Neuronal stem cell (in vitro differentiated cells): Measurements from ENCODE around the gene PLEK.

Experiments used
- DNase-seq: peaks from one replicate; pipeline ENCODE4 v3.0.0-alpha.2; 2013; ENCODE audit warnings: low spot score
- H2AFZ ChIP-seq: one replicate; pipeline ENCODE4 v1.6.1; 2013; ENCODE audit warnings: mild to moderate bottlenecking, low read length, inconsistent platforms
- H2AK5ac ChIP-seq: 2 replicates; pipeline ENCODE4 v1.6.1; 2013; ENCODE audit warnings: low read depth, mild to moderate bottlenecking, inconsistent platforms, low read length, moderate library complexity, mixed read lengths
- H2BK120ac ChIP-seq: 2 replicates; pipeline ENCODE4 v1.6.1; 2013; ENCODE audit warnings: low read depth, mild to moderate bottlenecking, inconsistent platforms, low read length, moderate library complexity, mixed read lengths
- H2BK12ac ChIP-seq: one replicate; pipeline ENCODE4 v1.6.1; 2013; ENCODE audit warnings: low read length, inconsistent platforms
- H2BK15ac ChIP-seq: 2 replicates; pipeline ENCODE4 v1.6.1; 2013; ENCODE audit warnings: mild to moderate bottlenecking, low read length, inconsistent platforms, mixed read lengths
- H2BK5ac ChIP-seq: one replicate; pipeline ENCODE4 v1.6.1; 2013; ENCODE audit warnings: inconsistent platforms, mild to moderate bottlenecking, low read length, moderate library complexity
- H3K14ac ChIP-seq: one replicate; pipeline ENCODE4 v1.6.1; 2013; ENCODE audit warnings: low read length, inconsistent platforms
- H3K18ac ChIP-seq: 2 replicates; pipeline ENCODE4 v1.6.1; 2013; ENCODE audit warnings: low read length, inconsistent platforms
- H3K23ac ChIP-seq: 2 replicates; pipeline ENCODE4 v1.6.1; 2013; ENCODE audit warnings: low read depth, mild to moderate bottlenecking, mixed read lengths, low read length, inconsistent platforms; ENCODE audit not compliant: poor library complexity
- H3K27ac ChIP-seq: replicated peaks from 3 replicates; pipeline ENCODE4 v1.5.1; 2013; ENCODE audit warnings: low read length, inconsistent platforms
- H3K27me3 ChIP-seq, 3 experiments: 2 replicates each; pipeline ENCODE4 v1.6.1; 2013; ENCODE audit warnings: low read length in 3 of 3, mild to moderate bottlenecking in 2 of 3, inconsistent platforms in 1 of 3, low read depth in 1 of 3, mixed read lengths in 1 of 3, moderate library complexity in 1 of 3; ENCODE audit not compliant: control insufficient read depth in 3 of 3, insufficient read depth in 3 of 3
- H3K36me3 ChIP-seq, 2 donors: replicated peaks in 1 of 2; 2 replicates each; pipeline ENCODE4 v1.6.1; 2013; ENCODE audit warnings: low read length in 2 of 2; ENCODE audit not compliant: control insufficient read depth in 2 of 2, insufficient read depth in 2 of 2
- H3K4ac ChIP-seq: 2 replicates; pipeline ENCODE4 v1.6.1; 2013; ENCODE audit warnings: inconsistent platforms, mild to moderate bottlenecking, low read length, moderate library complexity
- H3K4me1 ChIP-seq, 2 donors: 1 replicate in 1 of 2; 2 replicates in 1 of 2; pipeline ENCODE4 v1.6.1; 2013; ENCODE audit warnings: low read length in 2 of 2, low read depth in 1 of 2; ENCODE audit not compliant: control insufficient read depth in 2 of 2, insufficient read depth in 1 of 2
- H3K4me2 ChIP-seq: one replicate; pipeline ENCODE4 v1.6.1; 2013; ENCODE audit warnings: mild to moderate bottlenecking, low read length, inconsistent platforms; ENCODE audit not compliant: insufficient read depth, poor library complexity, severe bottlenecking
- H3K4me3 ChIP-seq, 2 donors: 2 replicates each; pipeline ENCODE4 v1.5.1; 2013; ENCODE audit warnings: low read length in 2 of 2, mild to moderate bottlenecking in 2 of 2, inconsistent platforms in 1 of 2, moderate library complexity in 1 of 2
- H3K79me1 ChIP-seq: one replicate; pipeline ENCODE4 v1.6.1; 2013; ENCODE audit warnings: low read depth, mild to moderate bottlenecking, inconsistent platforms, low read length, moderate library complexity
- H3K9ac ChIP-seq: one replicate; pipeline ENCODE4 v1.6.1; 2013; ENCODE audit warnings: mild to moderate bottlenecking, low read depth, low read length, inconsistent platforms; ENCODE audit not compliant: poor library complexity
- H3K9me3 ChIP-seq, 2 donors: replicated peaks in 1 of 2; 2 replicates each; pipeline versions ENCODE3 to v1.6.1; 2013; ENCODE audit warnings: low read length in 2 of 2, mild to moderate bottlenecking in 2 of 2, inconsistent platforms in 1 of 2, low read depth in 1 of 2, mixed read lengths in 1 of 2, moderate library complexity in 1 of 2; ENCODE audit not compliant: control insufficient read depth in 2 of 2, insufficient read depth in 1 of 2
- H4K8ac ChIP-seq: one replicate; pipeline ENCODE4 v1.6.1; 2013; ENCODE audit warnings: low read depth, mild to moderate bottlenecking, inconsistent platforms, low read length, moderate library complexity
- H4K91ac ChIP-seq: one replicate; pipeline ENCODE4 v1.6.1; 2013; ENCODE audit warnings: low read length, low read depth, mild to moderate bottlenecking, inconsistent platforms; ENCODE audit not compliant: poor library complexity
- WGBS, 2 donors: extraction: QIAGEN DNeasy Blood & Tissue Kit; methylation state at CpG; one replicate each; pipeline ENCODE4 v1.1.7; 2013; ENCODE audit warnings: missing lambda C conversion rate in 2 of 2, mixed read lengths in 1 of 2; ENCODE audit not compliant: insufficient read length in 2 of 2, insufficient replicate concordance in 1 of 2; ENCODE audit errors: extremely low coverage in 2 of 2; 5-methylcytosine and 5-hydroxymethylcytosine counted together

The PLEK gene

DNA sequence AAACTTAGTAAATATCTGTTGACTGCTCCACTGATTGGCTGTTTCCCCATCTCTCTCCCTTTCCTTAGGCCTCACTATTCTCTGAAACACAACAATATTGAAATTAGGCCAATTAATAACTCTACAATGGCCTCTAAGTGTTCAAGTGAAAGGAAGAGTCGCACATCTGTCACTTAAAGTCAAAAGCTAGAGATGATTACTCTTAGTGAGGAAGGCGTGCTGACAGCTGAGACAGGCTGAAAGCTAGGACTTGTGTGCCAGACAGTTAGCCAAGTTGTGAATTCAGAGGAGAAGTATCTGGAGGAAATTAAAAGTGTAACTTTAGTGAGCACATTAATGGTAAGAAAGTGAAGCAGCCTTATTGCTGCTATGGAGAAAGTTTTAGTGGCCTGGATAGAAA is 48.4 kb downstream of the PLEK start:
- H4K8ac ChIP-seq, result no peak overlapping the region
- no peak overlapping the region for H3K27ac ChIP-seq
- H3K4me3 ChIP-seq, result no peak overlapping the region
- H4K91ac ChIP-seq, result no peak overlapping the region
- H3K79me1 ChIP-seq, result no peaks in the 10 kb centered on the region
- no peak overlapping the region for H3K23ac ChIP-seq
- H2BK15ac ChIP-seq, result no peak overlapping the region
- no peak for DNase-seq
- no peak overlapping the region for H3K4ac ChIP-seq
- H3K4me1 ChIP-seq, result peaks cover 2 to 13% of the 10 kb centered on the region in 2 donors
- no peak overlapping the region for H3K9ac ChIP-seq
- no peak overlapping the region for H2BK120ac ChIP-seq
- no peaks in the 10 kb centered on the region for H3K36me3 ChIP-seq
- no peak overlapping the region for H3K18ac ChIP-seq
- no peak overlapping the region for H3K14ac ChIP-seq
- no peak overlapping the region for H2AFZ ChIP-seq
- H2BK5ac ChIP-seq, result no peak overlapping the region
- H3K4me2 ChIP-seq, result no peak overlapping the region
- H3K27me3 ChIP-seq, result no peaks in the 10 kb centered on the region
- no CpG with 5 or more reads among the region's 2 CpGs for WGBS, 2 donors
- H2BK12ac ChIP-seq, result no peak overlapping the region
- H3K9me3 ChIP-seq, result no peaks in the 10 kb centered on the region
- H2AK5ac ChIP-seq, result no peak overlapping the region

- no peak overlapping the region for H2BK15ac ChIP-seq
- H3K79me1 ChIP-seq, result no peaks in the 10 kb centered on the region
- H2BK12ac ChIP-seq, result no peak overlapping the region
- H3K14ac ChIP-seq, result no peak overlapping the region
- H2AFZ ChIP-seq, result peak overlapping the region; percentile 55
- H3K4ac ChIP-seq, result no peak overlapping the region
- H3K36me3 ChIP-seq, result no peaks in the 10 kb centered on the region
- no peak overlapping the region for H3K23ac ChIP-seq
- DNase-seq, result no peak
- no peak overlapping the region for H3K27ac ChIP-seq
- H3K27me3 ChIP-seq, result no peaks in the 10 kb centered on the region
- no peak overlapping the region for H2AK5ac ChIP-seq
- peaks cover 6 to 19% of the 10 kb centered on the region in 2 donors for H3K4me1 ChIP-seq
- H4K91ac ChIP-seq, result no peak overlapping the region
- H3K4me3 ChIP-seq, result no peak overlapping the region
- no peak overlapping the region for H3K4me2 ChIP-seq
- H3K9ac ChIP-seq, result no peak overlapping the region
- H3K9me3 ChIP-seq, result no peaks in the 10 kb centered on the region
- no peak overlapping the region for H2BK5ac ChIP-seq
- H2BK120ac ChIP-seq, result no peak overlapping the region
- H4K8ac ChIP-seq, result no peak overlapping the region
- H3K18ac ChIP-seq, result no peak overlapping the region
Measured at GRCh38 chr2:68414452-68414851, 49.4 kb downstream of the PLEK start.

- Histone ChIP-seq H3K23ac (no peak overlapping the region), H2BK5ac (no peak overlapping the region), H3K14ac (no peak overlapping the region), H3K4me2 (no peak overlapping the region), H2BK12ac (no peak overlapping the region), H4K91ac (no peak overlapping the region), H3K4me3 (no peak overlapping the region), H3K27ac (no peak overlapping the region), H3K79me1 (no peaks in the 10 kb centered on the region), H3K36me3 (no peaks in the 10 kb centered on the region), H4K8ac (no peak overlapping the region), H3K4ac (no peak overlapping the region), H2AK5ac (no peak overlapping the region), H3K4me1 (peaks cover 6 to 19% of the 10 kb centered on the region in 2 donors), H2BK15ac (no peak overlapping the region), H3K18ac (no peak overlapping the region), H2AFZ (peak overlapping the region; percentile 55), H2BK120ac (no peak overlapping the region), H3K9me3 (no peaks in the 10 kb centered on the region), H3K9ac (no peak overlapping the region), H3K27me3 (no peaks in the 10 kb centered on the region)
- no CpG with 5 or more reads among the region's 3 CpGs for WGBS, 2 donors
- DNase-seq, result peak; percentile 6
Measured at GRCh38 chr2:68414876-68415275, 49.8 kb downstream of the PLEK start.

- Histone ChIP-seq H2AK5ac (no peak overlapping the region), H3K14ac (no peak overlapping the region), H2BK120ac (no peak overlapping the region), H3K4me3 (no peak overlapping the region), H3K9ac (no peak overlapping the region), H3K27ac (no peak overlapping the region), H3K9me3 (no peaks in the 10 kb centered on the region), H3K79me1 (no peaks in the 10 kb centered on the region), H2AFZ (peak overlapping the region; percentile 55), H3K36me3 (no peaks in the 10 kb centered on the region), H2BK5ac (no peak overlapping the region), H3K4me2 (no peak overlapping the region), H3K18ac (no peak overlapping the region), H3K4ac (no peak overlapping the region), H4K91ac (no peak overlapping the region), H2BK15ac (no peak overlapping the region), H2BK12ac (no peak overlapping the region), H3K23ac (no peak overlapping the region), H3K4me1 (peaks cover 6 to 19% of the 10 kb centered on the region in 2 donors), H4K8ac (no peak overlapping the region), H3K27me3 (no peaks in the 10 kb centered on the region)
- no peak for DNase-seq
Measured at GRCh38 chr2:68415521-68415920, 50.4 kb downstream of the PLEK start.
